GM06990 (cell line): ENCODE data around the gene GDPD4.

ENCODE experiments used
- DNase-seq: peaks from one replicate; pipeline ENCODE4 v3.0.0-alpha.2; 2011; ENCODE audit not compliant: insufficient read length; ENCODE audit errors: extremely low read depth
- H3K27me3 ChIP-seq: replicated peaks from 2 replicates; pipeline ENCODE4 v1.6.0; 2011; ENCODE audit warnings: low read length; ENCODE audit not compliant: control insufficient read depth, insufficient read depth
- H3K36me3 ChIP-seq: 2 replicates; pipeline ENCODE4 v1.5.1; 2011; ENCODE audit warnings: low read length; ENCODE audit not compliant: control insufficient read depth, insufficient read depth
- H3K4me3 ChIP-seq: replicated peaks from 2 replicates; pipeline ENCODE4 v1.5.1; 2011; ENCODE audit warnings: low read depth, mild to moderate bottlenecking, control low read depth, low read length
- TF ChIP-seq, protein P1 (sequence below): IDR thresholded peaks from 2 replicates; pipeline ENCODE4 v1.5.1; 2011; ENCODE audit warnings: low read length, control low read depth, mild to moderate bottlenecking, inconsistent platforms; ENCODE audit not compliant: insufficient read depth, poor library complexity, severe bottlenecking

Gene GDPD4

GRCh38 chr11:77267962-77268361 lies 33.5 kb downstream of the GDPD4 start:
- Histone ChIP-seq H3K36me3 (no peaks in the 10 kb centered on the region), H3K4me3 (no peak overlapping the region), H3K27me3 (no peaks in the 10 kb centered on the region)
- no peak for DNase-seq
- TF ChIP-seq, protein P1, sequence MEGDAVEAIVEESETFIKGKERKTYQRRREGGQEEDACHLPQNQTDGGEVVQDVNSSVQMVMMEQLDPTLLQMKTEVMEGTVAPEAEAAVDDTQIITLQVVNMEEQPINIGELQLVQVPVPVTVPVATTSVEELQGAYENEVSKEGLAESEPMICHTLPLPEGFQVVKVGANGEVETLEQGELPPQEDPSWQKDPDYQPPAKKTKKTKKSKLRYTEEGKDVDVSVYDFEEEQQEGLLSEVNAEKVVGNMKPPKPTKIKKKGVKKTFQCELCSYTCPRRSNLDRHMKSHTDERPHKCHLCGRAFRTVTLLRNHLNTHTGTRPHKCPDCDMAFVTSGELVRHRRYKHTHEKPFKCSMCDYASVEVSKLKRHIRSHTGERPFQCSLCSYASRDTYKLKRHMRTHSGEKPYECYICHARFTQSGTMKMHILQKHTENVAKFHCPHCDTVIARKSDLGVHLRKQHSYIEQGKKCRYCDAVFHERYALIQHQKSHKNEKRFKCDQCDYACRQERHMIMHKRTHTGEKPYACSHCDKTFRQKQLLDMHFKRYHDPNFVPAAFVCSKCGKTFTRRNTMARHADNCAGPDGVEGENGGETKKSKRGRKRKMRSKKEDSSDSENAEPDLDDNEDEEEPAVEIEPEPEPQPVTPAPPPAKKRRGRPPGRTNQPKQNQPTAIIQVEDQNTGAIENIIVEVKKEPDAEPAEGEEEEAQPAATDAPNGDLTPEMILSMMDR, result no peak

DNA sequence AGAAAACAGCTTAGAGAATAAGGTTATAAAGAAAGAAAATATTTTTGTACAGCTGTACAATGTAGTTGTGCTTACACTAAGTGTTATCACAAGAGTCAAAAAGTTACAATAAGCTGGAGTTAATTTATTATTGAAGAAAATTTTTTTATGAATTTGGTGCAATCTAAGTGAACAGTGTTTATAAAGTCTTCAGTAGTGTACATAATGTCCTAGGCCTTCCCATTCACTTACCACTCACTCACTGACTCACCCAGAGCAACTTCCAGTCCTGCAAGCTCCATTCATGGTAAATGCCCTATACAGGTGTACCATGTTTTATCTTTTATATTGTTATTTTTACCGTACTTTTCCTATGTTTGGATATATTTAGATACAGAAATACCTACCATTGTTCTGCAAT lies 34.7 kb downstream of the GDPD4 start:
- no peak for DNase-seq
- no peak overlapping the region for H3K4me3 ChIP-seq
- H3K36me3 ChIP-seq, result no peaks in the 10 kb centered on the region
- H3K27me3 ChIP-seq, result no peaks in the 10 kb centered on the region
- TF ChIP-seq, protein P1, result no peak

DNA sequence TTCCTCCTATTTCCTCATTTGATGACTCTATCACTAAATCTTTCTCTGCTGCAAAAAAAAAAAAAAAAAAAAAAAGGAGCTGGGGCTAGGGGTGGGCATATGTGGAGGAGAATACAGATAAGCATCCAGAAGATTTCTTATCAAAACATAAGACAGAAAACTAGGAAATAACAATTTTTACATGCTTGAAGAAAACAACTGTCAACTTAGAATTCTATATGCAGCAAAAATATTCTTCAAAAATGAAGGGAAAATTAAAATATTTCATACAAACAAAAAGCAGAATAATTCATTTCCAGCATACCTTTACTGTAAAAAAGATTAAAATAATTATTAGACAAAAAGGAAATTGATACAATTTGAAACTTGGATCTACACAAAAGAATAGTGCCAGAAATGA lies 38.7 kb downstream of the GDPD4 start:
- no peak for DNase-seq
- Histone ChIP-seq H3K4me3 (no peak overlapping the region), H3K27me3 (no peaks in the 10 kb centered on the region), H3K36me3 (no peaks in the 10 kb centered on the region)
- TF ChIP-seq, protein P1, result no peak

DNA sequence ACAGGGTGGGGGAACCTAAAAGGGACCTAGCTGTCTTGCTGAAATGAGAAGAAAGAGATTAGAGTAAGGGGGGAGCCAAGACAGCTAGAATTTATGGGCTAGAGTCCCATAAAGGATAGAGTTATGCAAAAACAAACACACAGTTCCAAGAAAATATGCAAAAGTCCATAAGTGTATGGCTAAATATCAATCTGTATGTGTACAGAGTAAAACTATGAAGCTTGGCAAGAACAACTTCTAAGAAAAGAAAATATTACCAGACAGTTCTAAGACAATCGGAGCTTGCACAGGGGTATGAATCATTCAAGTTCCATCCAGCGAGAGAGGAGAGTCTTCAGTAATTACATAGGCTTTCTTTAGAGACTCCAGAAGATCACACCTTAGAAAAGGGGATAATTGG lies 41.8 kb downstream of the GDPD4 start:
- Histone ChIP-seq H3K36me3 (no peaks in the 10 kb centered on the region), H3K27me3 (no peaks in the 10 kb centered on the region), H3K4me3 (no peak overlapping the region)
- DNase-seq, result no peak
- TF ChIP-seq, protein P1, result no peak

- no peak overlapping the region for H3K4me3 ChIP-seq
- no peaks in the 10 kb centered on the region for H3K27me3 ChIP-seq
- no peak for DNase-seq
- TF ChIP-seq, protein P1, result no peak
- H3K36me3 ChIP-seq, result no peaks in the 10 kb centered on the region
Measured at GRCh38 chr11:77253690-77254089, 47.8 kb downstream of the GDPD4 start.

DNA sequence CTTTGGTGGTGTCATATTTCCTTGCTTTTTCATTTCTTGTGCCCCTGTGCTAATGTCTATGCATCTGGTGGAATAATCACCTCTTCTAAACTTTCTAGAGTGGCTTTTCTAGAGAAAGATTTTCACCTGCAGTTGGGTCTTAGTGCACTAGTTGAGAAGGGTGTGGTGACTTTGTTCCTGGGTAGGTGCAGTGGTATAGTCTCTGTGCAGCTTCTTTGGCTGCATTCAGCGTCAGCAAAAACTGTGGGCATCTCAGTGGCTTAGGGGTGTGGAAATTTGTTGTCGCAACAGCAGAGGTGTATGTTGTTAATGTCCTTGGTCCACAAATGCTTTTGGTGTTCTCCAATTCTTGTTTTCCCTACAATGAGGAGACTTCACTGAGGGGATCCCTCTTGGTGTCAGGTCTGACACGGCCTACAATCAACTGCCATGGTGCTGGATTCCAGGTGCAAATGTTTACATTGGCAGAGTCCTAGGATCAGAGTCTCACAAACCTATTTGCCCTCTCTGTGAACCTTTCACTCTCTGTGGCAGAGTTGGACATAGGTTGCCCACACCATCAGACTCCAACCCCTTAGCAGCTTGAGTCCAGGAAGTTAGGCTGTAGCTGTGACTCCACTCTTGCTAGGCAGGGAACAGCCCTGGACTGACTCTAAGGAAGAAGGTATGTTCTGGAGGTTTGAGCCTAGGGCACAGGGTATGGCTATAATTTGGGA lies 48.8 kb downstream of the GDPD4 start:
- Histone ChIP-seq H3K36me3 (no peaks in the 10 kb centered on the region), H3K27me3 (no peaks in the 10 kb centered on the region), H3K4me3 (no peak overlapping the region)
- no peak for DNase-seq
- TF ChIP-seq, protein P1, result no peak
